CD4-positive, alpha-beta memory T cell (primary cell): ENCODE data around the gene TIMM8B. TPM values are rescaled to one million over a fixed set of nuclear protein-coding genes. Genes with fewer than 3 reads are reported as not detected.
A peak's percentile ranks its signal among the peaks of the same experiment; 100 is the strongest.

Experiments used
- CTCF ChIA-PET: fragments of 350-600 bp; sonication (Branson Sonifier 250); formaldehyde crosslinking; loops from one replicate; lab custom pipeline; 2021; ENCODE audit warnings: inconsistent platforms; ENCODE audit not compliant: partially characterized antibody; lab: Charles Lee
- POLR2A ChIA-PET: fragments of 350-600 bp; sonication (Branson Sonifier 250); formaldehyde crosslinking; loops from one replicate; lab custom pipeline; 2021; ENCODE audit not compliant: partially characterized antibody; lab: Charles Lee
- DNase-seq, 5 donors: peaks; one replicate each; pipeline versions ENCODE4 v3.0.0 to v3.0.0-alpha.2; 2020 to 2022; ENCODE audit warnings: mixed read lengths in 1 of 5
- H3K27ac ChIP-seq: one replicate; pipeline ENCODE4 v1.7.0; 2013; ENCODE audit warnings: low read depth, low read length
- H3K27me3 ChIP-seq: 2 replicates; pipeline ENCODE4 v1.7.0; 2013; ENCODE audit warnings: mild to moderate bottlenecking, low read length, moderate library complexity; ENCODE audit not compliant: insufficient read depth
- H3K36me3 ChIP-seq: 2 replicates; pipeline ENCODE4 v1.7.0; 2013; ENCODE audit warnings: mild to moderate bottlenecking, low read length, moderate library complexity; ENCODE audit not compliant: insufficient read depth
- H3K4me1 ChIP-seq: 2 replicates; pipeline ENCODE4 v1.7.0; 2013; ENCODE audit warnings: mild to moderate bottlenecking, low read length, moderate library complexity; ENCODE audit not compliant: insufficient read depth
- H3K4me3 ChIP-seq, 2 donors: one replicate each; pipeline ENCODE4 v1.7.0; 2013; ENCODE audit warnings: low read length in 2 of 2, mild to moderate bottlenecking in 1 of 2
- H3K9me3 ChIP-seq, 2 donors: one replicate each; pipeline ENCODE4 v1.7.0; 2013; ENCODE audit warnings: low read length in 2 of 2, control low read depth in 1 of 2; ENCODE audit not compliant: control insufficient read depth in 1 of 2
- H3K27ac Mint-ChIP-seq, 7 donors: one replicate each; pipeline ENCODE4 v1.8.0; 2020 to 2021; ENCODE audit warnings: mixed read lengths in 7 of 7, mild to moderate bottlenecking in 6 of 7, inconsistent platforms in 3 of 7, moderate library complexity in 3 of 7
- H3K27me3 Mint-ChIP-seq, 2 donors: one replicate each; pipeline ENCODE4 v1.8.0; 2020 to 2021; ENCODE audit warnings: mixed read lengths in 2 of 2
- H3K36me3 Mint-ChIP-seq, 2 donors: one replicate each; pipeline ENCODE4 v1.8.0; 2020 to 2021; ENCODE audit warnings: mixed read lengths in 2 of 2, inconsistent platforms in 1 of 2, mild to moderate bottlenecking in 1 of 2
- H3K4me1 Mint-ChIP-seq, 4 donors: one replicate each; pipeline ENCODE4 v1.8.0; 2020 to 2021; ENCODE audit warnings: mixed read lengths in 4 of 4, mild to moderate bottlenecking in 1 of 4
- H3K4me3 Mint-ChIP-seq, 8 donors: one replicate each; pipeline ENCODE4 v1.8.0; 2020 to 2021; ENCODE audit warnings: mixed read lengths in 8 of 8, mild to moderate bottlenecking in 7 of 8, moderate library complexity in 6 of 8, inconsistent platforms in 3 of 8
- H3K9me3 Mint-ChIP-seq, 8 donors: one replicate each; pipeline ENCODE4 v1.8.0; 2020 to 2021; ENCODE audit warnings: mixed read lengths in 8 of 8, mild to moderate bottlenecking in 5 of 8, inconsistent platforms in 3 of 8, moderate library complexity in 1 of 8
- intact Hi-C: fragments of 100-400 bp; cut with micrococcal nuclease; formaldehyde crosslinking; loops from one replicate; pipeline ENCODE4 v1.15.1; 2023
- polyA plus RNA-seq, 2 donors: library from polyadenylated mRNA; unstranded; fragments of 300-500 nt; fragmentation: Illumina TruSeq; gene quantifications; one replicate each; pipeline ENCODE4 v1.2.3, GENCODE V29; 2021
- total RNA-seq, 2 experiments: library from RNA; stranded (reverse); gene quantifications; one replicate each; pipeline ENCODE4 v1.2.3, GENCODE V29; 2021

The TIMM8B gene
- total and polyA plus RNA-seq, 4 experiments from 2014 or later = 26.2 to 65.9 (median 41.0) TPM

- no peak for DNase-seq
- CTCF ChIA-PET = no interaction called here
- Histone ChIP-seq H3K27me3 (no peaks in the 10 kb centered on the region), H3K4me1 (no peaks in the 10 kb centered on the region), H3K27ac (no peak overlapping the region), H3K36me3 (peaks cover 16% of the 10 kb centered on the region), H3K4me3 (no peak overlapping the region), H3K9me3 (no peaks in the 10 kb centered on the region)
- Mint-ChIP-seq H3K9me3 (no peaks in the 10 kb centered on the region), H3K27ac (peak overlapping the region in 3 of 7 donors; percentile 6 to 18 (median 15)), H3K4me3 (no peak overlapping the region), H3K27me3 (no peaks in the 10 kb centered on the region), H3K36me3 (peaks cover 51 to 76% of the 10 kb centered on the region in 2 donors), H3K4me1 (peaks cover 0 to 11% (median 6%) of the 10 kb centered on the region in 4 donors)
- intact Hi-C loops = no loop called here
- POLR2A ChIA-PET = no interaction called here
Measured at GRCh38 chr11:112042161-112042960, 44.2 kb downstream of the TIMM8B start.

GRCh38 chr11:112037527-112037926 is 49.0 kb downstream of the TIMM8B start:
- Mint-ChIP-seq H3K9me3 (no peaks in the 10 kb centered on the region), H3K36me3 (peaks cover 37 to 58% of the 10 kb centered on the region in 2 donors), H3K27ac (no peak overlapping the region), H3K27me3 (no peaks in the 10 kb centered on the region), H3K4me1 (peaks cover 4 to 10% (median 6%) of the 10 kb centered on the region in 4 donors), H3K4me3 (no peak overlapping the region)
- intact Hi-C loops = no loop called here
- H3K27ac ChIP-seq = no peak overlapping the region
- H3K4me3 ChIP-seq = no peak overlapping the region
- H3K27me3 ChIP-seq = no peaks in the 10 kb centered on the region
- ChIA-PET POLR2A (no interaction called here), CTCF (no interaction called here)
- H3K36me3 ChIP-seq = peaks cover 20% of the 10 kb centered on the region
- DNase-seq = no peak
- H3K4me1 ChIP-seq = no peaks in the 10 kb centered on the region
- H3K9me3 ChIP-seq = no peaks in the 10 kb centered on the region

Other genes with a start within 250 kb of the TIMM8B start
- 10 to 100 TPM; 28.2 to 28.3 TPM for gene ALG9, start 215.2 kb downstream of the TIMM8B start, total RNA-seq
- 10 to 100 TPM in 1 of 2 donors, 1 to 10 TPM in 1; 8.6 to 14.2 TPM for gene ALG9, start 215.2 kb downstream of the TIMM8B start, polyA plus RNA-seq
- gene FDXACB1, start 207.6 kb downstream of the TIMM8B start, total RNA-seq = 1 to 10 TPM; 3.9 to 4.0 TPM
- 1 to 10 TPM; 6.7 to 8.9 TPM for gene FDXACB1, start 207.6 kb downstream of the TIMM8B start, polyA plus RNA-seq
- 10 to 100 TPM; 14.8 to 18.7 TPM for gene CFAP68, start 207.2 kb downstream of the TIMM8B start, total RNA-seq
- gene CFAP68, start 207.2 kb downstream of the TIMM8B start, polyA plus RNA-seq = 10 to 100 TPM; 30.7 to 30.9 TPM
- gene CRYAB, start 175.0 kb downstream of the TIMM8B start, total RNA-seq = not detected
- not detected for gene CRYAB, start 175.0 kb downstream of the TIMM8B start, polyA plus RNA-seq
- not detected for gene HSPB2, start 174.0 kb downstream of the TIMM8B start, total RNA-seq
- gene HSPB2, start 174.0 kb downstream of the TIMM8B start, polyA plus RNA-seq = not detected
- not detected for gene C11orf52, start 167.8 kb downstream of the TIMM8B start, total RNA-seq
- not detected for gene C11orf52, start 167.8 kb downstream of the TIMM8B start, polyA plus RNA-seq
- 1 to 10 TPM; 1.1 to 2.1 TPM for gene DIXDC1, start 149.4 kb downstream of the TIMM8B start, total RNA-seq
- gene DIXDC1, start 149.4 kb downstream of the TIMM8B start, polyA plus RNA-seq = under 1 TPM; 0.72 to 0.75 TPM
- gene DLAT, start 61.3 kb downstream of the TIMM8B start, total RNA-seq = 10 to 100 TPM; 19.4 to 21.6 TPM
- 10 to 100 TPM; 27.7 to 33.4 TPM for gene DLAT, start 61.3 kb downstream of the TIMM8B start, polyA plus RNA-seq
- not detected for gene PIH1D2, start 12.7 kb downstream of the TIMM8B start, total RNA-seq
- not detected for gene PIH1D2, start 12.7 kb downstream of the TIMM8B start, polyA plus RNA-seq
- gene NKAPD1, start 12.5 kb downstream of the TIMM8B start, total RNA-seq = 10 to 100 TPM; 20.9 to 21.2 TPM
- 10 to 100 TPM in 1 of 2 donors, 1 to 10 TPM in 1; 7.7 to 14.2 TPM for gene NKAPD1, start 12.5 kb downstream of the TIMM8B start, polyA plus RNA-seq
- gene SDHD, start 117 bp upstream of the TIMM8B start, total RNA-seq = 10 to 100 TPM; 61.2 to 65.5 TPM
- gene SDHD, start 117 bp upstream of the TIMM8B start, polyA plus RNA-seq = 100 to 1,000 TPM; 159 to 302 TPM
- gene IL18, start 77.3 kb upstream of the TIMM8B start, total RNA-seq = under 1 TPM in 1 of 2 experiments, not detected in 1; 0.42 TPM
- not detected for gene IL18, start 77.3 kb upstream of the TIMM8B start, polyA plus RNA-seq
- under 1 TPM in 1 of 2 experiments, not detected in 1; 0.29 TPM for gene TEX12, start 80.6 kb upstream of the TIMM8B start, total RNA-seq
- gene TEX12, start 80.6 kb upstream of the TIMM8B start, polyA plus RNA-seq = not detected
- 1 to 10 TPM; 1.9 to 3.4 TPM for gene BCO2, start 88.8 kb upstream of the TIMM8B start, total RNA-seq
- under 1 TPM in 1 of 2 donors, not detected in 1; 0.62 TPM for gene BCO2, start 88.8 kb upstream of the TIMM8B start, polyA plus RNA-seq
- gene PTS, start 139.7 kb upstream of the TIMM8B start, total RNA-seq = 10 to 100 TPM; 23.6 to 26.9 TPM
- 10 to 100 TPM; 11.2 to 11.4 TPM for gene PTS, start 139.7 kb upstream of the TIMM8B start, polyA plus RNA-seq
- gene PLET1, start 174.1 kb upstream of the TIMM8B start, total RNA-seq = not detected
- gene PLET1, start 174.1 kb upstream of the TIMM8B start, polyA plus RNA-seq = not detected